HepG2 (cell line): ENCODE results near the gene NBR1. TPM values are rescaled to one million over a fixed set of nuclear protein-coding genes. Genes with fewer than 3 reads are reported as not detected.
A peak's percentile ranks its signal among the peaks of the same experiment; 100 is the strongest.

ENCODE experiments used
- AHR ChIP-seq: IDR thresholded peaks from 2 replicates; pipeline ENCODE4 v1.6.1; 2018; ENCODE audit warnings: missing genetic modification reagents, missing compliant biosample characterization
- CHCHD3 ChIP-seq: sonication (generic); formaldehyde crosslinking; IDR thresholded peaks from 2 replicates; pipeline ENCODE4 v1.8.0; 2022; ENCODE audit warnings: mild to moderate bottlenecking, missing genetic modification reagents, moderate library complexity
- ELF4 ChIP-seq: sonication (generic); formaldehyde crosslinking; IDR thresholded peaks from 2 replicates; pipeline ENCODE4 v1.5.0; 2020; ENCODE audit warnings: missing genetic modification reagents, mild to moderate bottlenecking, moderate library complexity, borderline replicate concordance
- ETV6 ChIP-seq: sonication (generic); formaldehyde crosslinking; conservative IDR thresholded peaks from 2 replicates; pipeline ENCODE4 v1.4.0; 2020; ENCODE audit warnings: missing genetic modification reagents
- FOXJ3 ChIP-seq: sonication (generic); formaldehyde crosslinking; IDR thresholded peaks from 2 replicates; pipeline ENCODE4 v1.4.0; 2020; ENCODE audit warnings: missing genetic modification reagents, mild to moderate bottlenecking, borderline replicate concordance
- KDM4B ChIP-seq: sonication (generic); formaldehyde crosslinking; IDR thresholded peaks from 2 replicates; pipeline ENCODE4 v1.4.0; 2020; ENCODE audit warnings: missing genetic modification reagents
- KDM6A ChIP-seq: IDR thresholded peaks from 2 replicates; pipeline ENCODE4 v1.6.1; 2016; ENCODE audit warnings: low read depth
- KLF12 ChIP-seq: sonication (generic); formaldehyde crosslinking; IDR thresholded peaks from 2 replicates; pipeline ENCODE4 v1.4.0; 2020; ENCODE audit warnings: missing genetic modification reagents, borderline replicate concordance
- MAFF ChIP-seq: IDR thresholded peaks from 2 replicates; pipeline ENCODE4 v1.6.1; 2011; ENCODE audit warnings: low read depth, low read length, improper control_type of control experiment
- MEIS1 ChIP-seq: sonication (generic); formaldehyde crosslinking; IDR thresholded peaks from 2 replicates; pipeline ENCODE4 v1.9.0; 2021; ENCODE audit warnings: mild to moderate bottlenecking, missing genetic modification reagents, moderate library complexity, borderline replicate concordance
- MXD4 ChIP-seq: IDR thresholded peaks from 2 replicates; pipeline ENCODE4 v1.6.1; 2016; ENCODE audit warnings: mild to moderate bottlenecking, missing biosample characterization, missing genetic modification reagents
- NR2F2 ChIP-seq: IDR thresholded peaks from 2 replicates; pipeline ENCODE4 v1.6.1; 2012; ENCODE audit warnings: low read depth, inconsistent platforms, borderline replicate concordance
- PLRG1 ChIP-seq: fragments of 450-650 bp; conservative IDR thresholded peaks from 2 replicates; pipeline ENCODE4 v1.6.1; 2016
- RORA ChIP-seq: sonication (generic); formaldehyde crosslinking; IDR thresholded peaks from 2 replicates; pipeline ENCODE4 v1.5.0; 2020; ENCODE audit warnings: mild to moderate bottlenecking, missing genetic modification reagents, moderate library complexity
- SATB2 ChIP-seq: sonication (generic); formaldehyde crosslinking; IDR thresholded peaks from 2 replicates; pipeline ENCODE4 v1.5.0; 2020; ENCODE audit warnings: missing genetic modification reagents
- SRSF1 ChIP-seq: fragments of 200-400 bp; formaldehyde crosslinking; optimal IDR thresholded peaks from 2 replicates; pipeline ENCODE3; 2017; ENCODE audit warnings: mild to moderate bottlenecking, low read depth, low read length, moderate library complexity
- TRIM24 ChIP-seq: sonication (generic); formaldehyde crosslinking; IDR thresholded peaks from 2 replicates; pipeline ENCODE4 v1.8.0; 2022; ENCODE audit warnings: mild to moderate bottlenecking, missing genetic modification reagents
- XBP1 ChIP-seq: sonication (generic); formaldehyde crosslinking; IDR thresholded peaks from 2 replicates; pipeline ENCODE4 v1.5.0; 2020; ENCODE audit warnings: missing genetic modification reagents
- ZBTB8A ChIP-seq: sonication (generic); formaldehyde crosslinking; IDR thresholded peaks from 2 replicates; pipeline ENCODE4 v1.4.0; 2020; ENCODE audit warnings: mild to moderate bottlenecking, low read depth, missing genetic modification reagents, borderline replicate concordance
- ZMYM4 ChIP-seq: sonication (generic); formaldehyde crosslinking; IDR thresholded peaks from 2 replicates; pipeline ENCODE4 v1.8.1; 2023; ENCODE audit warnings: mild to moderate bottlenecking, missing genetic modification reagents
- ZNF33B ChIP-seq: sonication (generic); formaldehyde crosslinking; IDR thresholded peaks from 2 replicates; pipeline ENCODE4 v1.5.1; 2020; ENCODE audit warnings: mild to moderate bottlenecking, missing genetic modification reagents
- ZNF34 ChIP-seq: sonication (generic); formaldehyde crosslinking; IDR thresholded peaks from 2 replicates; pipeline ENCODE4 v1.4.0; 2020; ENCODE audit warnings: mild to moderate bottlenecking, missing genetic modification reagents, borderline replicate concordance
- ZNF546 ChIP-seq: sonication (generic); formaldehyde crosslinking; conservative IDR thresholded peaks from 2 replicates; pipeline ENCODE4 v1.8.1; 2023; ENCODE audit warnings: mild to moderate bottlenecking, missing genetic modification reagents
- ZNF660 ChIP-seq: sonication (generic); formaldehyde crosslinking; IDR thresholded peaks from 2 replicates; pipeline ENCODE4 v1.5.1; 2020; ENCODE audit warnings: mild to moderate bottlenecking, low read depth, missing genetic modification reagents, borderline replicate concordance
- ZNF776 ChIP-seq: sonication (generic); formaldehyde crosslinking; IDR thresholded peaks from 2 replicates; pipeline ENCODE4 v1.4.0; 2020; ENCODE audit warnings: mild to moderate bottlenecking, missing genetic modification reagents
- ZSCAN30 ChIP-seq: sonication (generic); formaldehyde crosslinking; IDR thresholded peaks from 2 replicates; pipeline ENCODE4 v1.5.0; 2020; ENCODE audit warnings: mild to moderate bottlenecking, missing genetic modification reagents
- polyA plus RNA-seq, 8 experiments: library from polyadenylated mRNA; depleted of rRNA in 3 of 8; stranded (reverse) in 7 of 8; unstranded in 1 of 8; fragments of >200 nt; fragmentation: Illumina TruSeq in 4 of 8; extraction: Trizol in 4 of 8; gene quantifications; 2 replicates each; pipeline versions ENCODE4 v1.2.1 to v1.2.3, GENCODE V29; 2011 to 2016; ENCODE audit warnings: low read depth in 4 of 8, missing spikeins in 1 of 8, mixed read lengths in 1 of 8; ENCODE audit not compliant: insufficient read depth in 1 of 8
- total RNA-seq, 5 experiments: library from RNA; depleted of rRNA; stranded (reverse); fragments of >200 nt; fragmentation: Illumina TruSeq; extraction: Trizol; gene quantifications; 2 replicates each; pipeline ENCODE4 v1.2.3, GENCODE V29; 2016; ENCODE audit warnings: low read depth in 1 of 5
- TF ChIP-seq, protein P1 (sequence below): sonication (generic); formaldehyde crosslinking; IDR thresholded peaks from 2 replicates; pipeline ENCODE4 v1.4.0; 2020; ENCODE audit warnings: missing genetic modification reagents, borderline replicate concordance
- TF ChIP-seq, protein P2 (sequence below): IDR thresholded peaks from 2 replicates; pipeline ENCODE4 v1.6.1; 2018; ENCODE audit warnings: missing genetic modification reagents
- TF ChIP-seq, protein P3 (sequence below): sonication (generic); formaldehyde crosslinking; IDR thresholded peaks from 2 replicates; pipeline ENCODE4 v1.4.0; 2020; ENCODE audit warnings: mild to moderate bottlenecking, missing genetic modification reagents

Gene NBR1
- total and polyA plus RNA-seq, 2 of the 13 experiments (the other 11 are each of a cell fraction or from before 2014, with no cell fraction given), result 51.7 to 121 TPM

DNA sequence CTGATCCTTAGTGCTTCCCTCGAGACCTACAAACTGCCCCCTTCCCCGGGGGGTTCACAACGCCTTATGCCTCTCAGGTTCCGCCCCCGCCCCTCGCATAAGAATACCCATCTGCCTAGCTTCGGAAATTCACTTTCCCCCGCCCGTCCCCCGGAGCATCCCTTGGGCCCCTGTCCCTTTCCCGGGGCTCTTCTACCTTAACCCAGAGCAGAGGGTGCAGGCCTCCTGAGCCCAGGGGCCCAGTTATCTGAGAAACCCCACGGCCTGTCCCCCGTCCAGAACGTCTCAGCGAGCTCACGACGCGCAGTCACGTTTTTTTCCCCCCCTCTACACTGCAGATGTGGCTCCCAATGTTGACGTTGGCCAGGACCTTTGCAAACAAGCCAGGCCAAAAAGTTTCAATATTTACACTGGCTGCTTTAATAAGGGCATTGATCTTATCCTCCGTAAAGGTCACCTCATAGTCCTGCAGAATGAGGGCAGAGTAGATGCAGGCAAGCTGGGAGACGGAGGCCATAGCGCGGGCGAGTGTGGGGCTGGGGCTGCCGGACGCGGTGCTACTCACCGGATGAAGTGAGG lies 1.4 kb upstream of the NBR1 start (continued):
- TF ChIP-seq NR2F2, result peak; percentile 93
- no peak for TF ChIP-seq KLF12 (CRISPR knock-in tag)
- TF ChIP-seq RORA (CRISPR knock-in tag), result no peak
- TF ChIP-seq, protein P1, sequence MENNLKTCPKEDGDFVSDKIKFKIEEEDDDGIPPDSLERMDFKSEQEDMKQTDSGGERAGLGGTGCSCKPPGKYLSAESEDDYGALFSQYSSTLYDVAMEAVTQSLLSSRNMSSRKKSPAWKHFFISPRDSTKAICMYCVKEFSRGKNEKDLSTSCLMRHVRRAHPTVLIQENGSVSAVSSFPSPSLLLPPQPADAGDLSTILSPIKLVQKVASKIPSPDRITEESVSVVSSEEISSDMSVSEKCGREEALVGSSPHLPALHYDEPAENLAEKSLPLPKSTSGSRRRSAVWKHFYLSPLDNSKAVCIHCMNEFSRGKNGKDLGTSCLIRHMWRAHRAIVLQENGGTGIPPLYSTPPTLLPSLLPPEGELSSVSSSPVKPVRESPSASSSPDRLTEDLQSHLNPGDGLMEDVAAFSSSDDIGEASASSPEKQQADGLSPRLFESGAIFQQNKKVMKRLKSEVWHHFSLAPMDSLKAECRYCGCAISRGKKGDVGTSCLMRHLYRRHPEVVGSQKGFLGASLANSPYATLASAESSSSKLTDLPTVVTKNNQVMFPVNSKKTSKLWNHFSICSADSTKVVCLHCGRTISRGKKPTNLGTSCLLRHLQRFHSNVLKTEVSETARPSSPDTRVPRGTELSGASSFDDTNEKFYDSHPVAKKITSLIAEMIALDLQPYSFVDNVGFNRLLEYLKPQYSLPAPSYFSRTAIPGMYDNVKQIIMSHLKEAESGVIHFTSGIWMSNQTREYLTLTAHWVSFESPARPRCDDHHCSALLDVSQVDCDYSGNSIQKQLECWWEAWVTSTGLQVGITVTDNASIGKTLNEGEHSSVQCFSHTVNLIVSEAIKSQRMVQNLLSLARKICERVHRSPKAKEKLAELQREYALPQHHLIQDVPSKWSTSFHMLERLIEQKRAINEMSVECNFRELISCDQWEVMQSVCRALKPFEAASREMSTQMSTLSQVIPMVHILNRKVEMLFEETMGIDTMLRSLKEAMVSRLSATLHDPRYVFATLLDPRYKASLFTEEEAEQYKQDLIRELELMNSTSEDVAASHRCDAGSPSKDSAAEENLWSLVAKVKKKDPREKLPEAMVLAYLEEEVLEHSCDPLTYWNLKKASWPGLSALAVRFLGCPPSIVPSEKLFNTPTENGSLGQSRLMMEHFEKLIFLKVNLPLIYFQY (CRISPR knock-in tag), result no peak
- no peak for TF ChIP-seq ETV6 (CRISPR knock-in tag)
- no peak for TF ChIP-seq ZNF546 (CRISPR knock-in tag)
- TF ChIP-seq TRIM24 (CRISPR knock-in tag), result no peak
- TF ChIP-seq ZNF33B (CRISPR knock-in tag), result no peak; the same call in 1 of the 2 replicates
- no peak for TF ChIP-seq MXD4 (CRISPR knock-in tag)
- no peak for TF ChIP-seq KDM4B (CRISPR knock-in tag)
- TF ChIP-seq, protein P2, sequence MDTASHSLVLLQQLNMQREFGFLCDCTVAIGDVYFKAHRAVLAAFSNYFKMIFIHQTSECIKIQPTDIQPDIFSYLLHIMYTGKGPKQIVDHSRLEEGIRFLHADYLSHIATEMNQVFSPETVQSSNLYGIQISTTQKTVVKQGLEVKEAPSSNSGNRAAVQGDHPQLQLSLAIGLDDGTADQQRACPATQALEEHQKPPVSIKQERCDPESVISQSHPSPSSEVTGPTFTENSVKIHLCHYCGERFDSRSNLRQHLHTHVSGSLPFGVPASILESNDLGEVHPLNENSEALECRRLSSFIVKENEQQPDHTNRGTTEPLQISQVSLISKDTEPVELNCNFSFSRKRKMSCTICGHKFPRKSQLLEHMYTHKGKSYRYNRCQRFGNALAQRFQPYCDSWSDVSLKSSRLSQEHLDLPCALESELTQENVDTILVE (CRISPR knock-in tag), result no peak
- no peak for TF ChIP-seq MAFF
- TF ChIP-seq, protein P3, sequence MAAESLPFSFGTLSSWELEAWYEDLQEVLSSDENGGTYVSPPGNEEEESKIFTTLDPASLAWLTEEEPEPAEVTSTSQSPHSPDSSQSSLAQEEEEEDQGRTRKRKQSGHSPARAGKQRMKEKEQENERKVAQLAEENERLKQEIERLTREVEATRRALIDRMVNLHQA (CRISPR knock-in tag), result no peak
- no peak for TF ChIP-seq XBP1 (CRISPR knock-in tag)
- TF ChIP-seq ZSCAN30 (CRISPR knock-in tag), result no peak
- no peak for TF ChIP-seq ELF4 (CRISPR knock-in tag)
- no peak for TF ChIP-seq ZNF34 (CRISPR knock-in tag)
- no peak for TF ChIP-seq AHR (CRISPR knock-in tag)
- peak; percentile 48 for TF ChIP-seq SRSF1
- no peak for TF ChIP-seq PLRG1
- TF ChIP-seq ZBTB8A (CRISPR knock-in tag), result no peak
- TF ChIP-seq SATB2 (CRISPR knock-in tag), result no peak
- peak; percentile 72; the same call in 1 of the 2 replicates for TF ChIP-seq FOXJ3
- peak; percentile 58; the same call in 1 of the 2 replicates for TF ChIP-seq MEIS1 (CRISPR knock-in tag)
- no peak for TF ChIP-seq ZNF660 (CRISPR knock-in tag)
- no peak for TF ChIP-seq ZNF776 (CRISPR knock-in tag)
- TF ChIP-seq CHCHD3, result 0 out of 2 replicates have a peak, but pooled peaks have one; percentile 64
- 0 out of 2 replicates have a peak, but pooled peaks have one; percentile 13 for TF ChIP-seq KDM6A
- peak; percentile 50; the same call in 1 of the 2 replicates for TF ChIP-seq ZMYM4 (CRISPR knock-in tag)
